Spinal cord (tissue), 10 donors: ENCODE data around the gene MBD3L5. TPM values are rescaled to one million over a fixed set of nuclear protein-coding genes. Genes with fewer than 3 reads are reported as not detected.
"Not testable (repeated sequence)": the region's sequence is repeated elsewhere in the genome, so short reads cannot be mapped to it uniquely, and the experiment has no call there.

Experiments used
- DNase-seq, 6 donors: peaks; one replicate each; pipeline versions ENCODE4 v3.0.0 to v3.0.0-alpha.2; 2013 to 2015; ENCODE audit warnings: low spot score in 6 of 6, low read depth in 4 of 6
- H3K27ac ChIP-seq: one replicate; pipeline ENCODE4 v1.5.1; 2013; ENCODE audit warnings: low read depth, low read length, control low read depth
- H3K27me3 ChIP-seq: one replicate; pipeline ENCODE4 v1.6.1; 2013; ENCODE audit warnings: low read length; ENCODE audit not compliant: control insufficient read depth, insufficient read depth
- H3K36me3 ChIP-seq: one replicate; pipeline ENCODE4 v1.6.1; 2013; ENCODE audit warnings: low read length; ENCODE audit not compliant: control insufficient read depth, insufficient read depth
- H3K4me1 ChIP-seq: one replicate; pipeline ENCODE4 v1.6.1; 2013; ENCODE audit warnings: low read length; ENCODE audit not compliant: control insufficient read depth, insufficient read depth
- H3K4me3 ChIP-seq: one replicate; pipeline ENCODE4 v1.5.1; 2013; ENCODE audit warnings: low read depth, low read length, control low read depth
- H3K9me3 ChIP-seq: one replicate; pipeline ENCODE4 v1.6.1; 2013; ENCODE audit warnings: low read length; ENCODE audit not compliant: control insufficient read depth, insufficient read depth
- WGBS: methylation state at CpG from one replicate; pipeline ENCODE4 v1.1.5; 2013; ENCODE audit warnings: missing lambda C conversion rate; ENCODE audit not compliant: insufficient coverage; 5-methylcytosine and 5-hydroxymethylcytosine counted together
- polyA plus RNA-seq, 2 donors: library from polyadenylated mRNA; unstranded; fragments of 120-200 nt; gene quantifications; one replicate each; pipeline ENCODE4 v1.2.1, GENCODE V29; 2013; ENCODE audit not compliant: insufficient read length in 2 of 2
- total RNA-seq, 2 donors: library from RNA; depleted of rRNA in 1 of 2; stranded (reverse); fragments of 120-200 nt in 1 of 2; fragments of >200 nt in 1 of 2; gene quantifications; one replicate each; pipeline versions ENCODE4 v1.2.3 to v1.2.4, GENCODE V29; 2013 to 2014
- donor health status: healthy.

Gene MBD3L5
- total and polyA plus RNA-seq, 4 donors, result not detected

GRCh38 chr19:7041563-7041962, 11.2 kb downstream of the MBD3L5 start:
- WGBS, result no CpG with 5 or more reads among the region's 2 CpGs

GRCh38 chr19:7049021-7049420, 18.6 kb downstream of the MBD3L5 start, which contains the start of gene MBD3L2:
Gene MBD3L2 (plus strand): TSS chr19:7049321. CDS start chr19:7049374, 53 bp downstream.
- H3K4me3 ChIP-seq, H3K27me3 ChIP-seq, H3K9me3 ChIP-seq, H3K27ac ChIP-seq, H3K36me3 ChIP-seq, DNase-seq, H3K4me1 ChIP-seq: not testable (repeated sequence)
- WGBS, result no CpG with 5 or more reads among the region's 7 CpGs

More at GRCh38 chr19:7041563-7041962, 11.2 kb downstream of the MBD3L5 start:
- not testable (repeated sequence) for H3K9me3 ChIP-seq, H3K36me3 ChIP-seq, H3K27ac ChIP-seq, H3K4me3 ChIP-seq, DNase-seq, H3K4me1 ChIP-seq, H3K27me3 ChIP-seq

GRCh38 chr19:7051421-7051820, 21.0 kb downstream of the MBD3L5 start:
- not testable (repeated sequence) for H3K4me3 ChIP-seq, H3K27me3 ChIP-seq, H3K4me1 ChIP-seq, H3K27ac ChIP-seq, DNase-seq, H3K36me3 ChIP-seq, H3K9me3 ChIP-seq
- WGBS, result no CpG with 5 or more reads among the region's 5 CpGs

GRCh38 chr19:7052896-7053295, 22.5 kb downstream of the MBD3L5 start:
- H3K27ac ChIP-seq, H3K4me1 ChIP-seq, H3K4me3 ChIP-seq, H3K9me3 ChIP-seq, H3K36me3 ChIP-seq, H3K27me3 ChIP-seq, DNase-seq: not testable (repeated sequence)
- WGBS, result no CpG with 5 or more reads among the region's 7 CpGs

GRCh38 chr19:7054635-7055368, 24.4 kb downstream of the MBD3L5 start:
- H3K4me1 ChIP-seq, H3K9me3 ChIP-seq, H3K36me3 ChIP-seq, H3K4me3 ChIP-seq, H3K27ac ChIP-seq, H3K27me3 ChIP-seq, DNase-seq: not testable (repeated sequence)
- no CpG with 5 or more reads among the region's 14 CpGs for WGBS

- not testable (repeated sequence) for H3K27ac ChIP-seq, H3K9me3 ChIP-seq, H3K36me3 ChIP-seq, DNase-seq, H3K4me3 ChIP-seq, H3K27me3 ChIP-seq, H3K4me1 ChIP-seq
- 74% methylated on average over 3 of the region's 14 CpGs for WGBS
Observed at GRCh38 chr19:7055679-7056078, 25.3 kb downstream of the MBD3L5 start.

GRCh38 chr19:7056371-7056770, 26.0 kb downstream of the MBD3L5 start:
- not testable (repeated sequence) for H3K4me1 ChIP-seq, H3K27me3 ChIP-seq, H3K4me3 ChIP-seq, H3K27ac ChIP-seq, H3K36me3 ChIP-seq, DNase-seq, H3K9me3 ChIP-seq
- no CpG with 5 or more reads among the region's 16 CpGs for WGBS

GRCh38 chr19:7058576-7058975, 28.2 kb downstream of the MBD3L5 start, which contains the start of gene MBD3L3:
Gene MBD3L3 (minus strand): TSS chr19:7058676. CDS start chr19:7058605, 71 bp downstream.
- H3K27me3 ChIP-seq, H3K9me3 ChIP-seq, DNase-seq, H3K36me3 ChIP-seq, H3K4me1 ChIP-seq, H3K4me3 ChIP-seq, H3K27ac ChIP-seq: not testable (repeated sequence)
- WGBS, result no CpG with 5 or more reads among the region's 8 CpGs

- no CpG with 5 or more reads among the region's 2 CpGs for WGBS
- not testable (repeated sequence) for H3K9me3 ChIP-seq, H3K27me3 ChIP-seq, H3K4me1 ChIP-seq, DNase-seq, H3K36me3 ChIP-seq, H3K4me3 ChIP-seq, H3K27ac ChIP-seq
Observed at GRCh38 chr19:7059977-7060376, 29.6 kb downstream of the MBD3L5 start.

GRCh38 chr19:7063339-7063738, 33.0 kb downstream of the MBD3L5 start:
- Histone ChIP-seq H3K36me3 (no peaks in the 10 kb centered on the region), H3K4me3 (no peak overlapping the region), H3K27me3 (no peaks in the 10 kb centered on the region), H3K9me3 (no peaks in the 10 kb centered on the region), H3K4me1 (no peaks in the 10 kb centered on the region), H3K27ac (no peak overlapping the region)
- WGBS, result no CpG with 5 or more reads among the region's 4 CpGs
- no peak for DNase-seq
